ENCODE measurements around the gene MEFV. TPM values are rescaled to one million over a fixed set of nuclear protein-coding genes. Genes with fewer than 3 reads are reported as not detected.

MEFV gene
- total and polyA plus RNA-seq, 2 of the 13 experiments (the other 11 are each of a cell fraction or from before 2014, with no cell fraction given): 0.22 TPM; not detected in 1

- H3K4me3 ChIP-seq (replicated peaks in 1 of 3; ENCODE audit: insufficient read depth in 1 of 3, low read depth in 2 of 3, low read length in 3 of 3): no peak within 1 kb of the TSS
These were observed 49.0 kb upstream of the MEFV start, which contains the start of the genes TIGD7 and ZNF75A for GRCh38 chr16:3305109-3306068. TSS of gene TIGD7 (minus strand) at chr16:3305430. CDS start at chr16:3300614, 4,816 bp downstream. TSS of gene ZNF75A (plus strand) at chr16:3305497. CDS start at chr16:3308429, 2,932 bp downstream.

GRCh38 chr16:3304370-3304769 is 47.9 kb upstream of the MEFV start:
- no peaks in the 10 kb centered on the region for H3K9me3 ChIP-seq (ENCODE audit: low read length)
- H4K20me1 ChIP-seq (ENCODE audit: insufficient read depth, low read length): no peaks in the 10 kb centered on the region
- peak; percentile 3 to 6; a peak in 1 of 4 replicates for TF ChIP-seq MAFK (conservative IDR thresholded peaks at IDR 0.05 in 1 of 2, IDR thresholded peaks at IDR 0.05 in 1 of 2; ENCODE audit: low read length in 2 of 2)
- TF ChIP-seq ZNF251 (CRISPR knock-in tag; IDR thresholded peaks at IDR 0.05): no peak
- H3K36me3 ChIP-seq (replicated peaks in 1 of 2; ENCODE audit: control insufficient read depth in 1 of 2, insufficient read depth in 2 of 2, low read length in 2 of 2): peaks cover 0 to 2% of the 10 kb centered on the region in 2 experiments; a peak in 2 of 5 replicates
- in situ Hi-C loops (cut with HindIII; ENCODE audit: extremely low pct_ligation_motif_present, low pct_unique_long_range_greater_than_20kb) (no loop called here), intact Hi-C loops (cut with micrococcal nuclease; ENCODE audit: unreplicated experiment) (no loop called here)
- H3K4me1 ChIP-seq (ENCODE audit: insufficient read depth, low read length): no peaks in the 10 kb centered on the region
- ATAC-seq (no peak), FAIRE-seq (no peak), DNase-seq (ENCODE audit: low spot score) (no peak)
- H3K79me2 ChIP-seq (ENCODE audit: insufficient read depth, low read length): no peaks in the 10 kb centered on the region
- no peak overlapping the region for H3K4me3 ChIP-seq (replicated peaks in 1 of 3; ENCODE audit: insufficient read depth in 1 of 3, low read depth in 2 of 3, low read length in 3 of 3)
- WGBS (ENCODE audit: low lambda C conversion rate): 80% methylated on average over 4 of the region's 4 CpGs
- H3K27me3 ChIP-seq (ENCODE audit: control insufficient read depth in 1 of 2, insufficient read depth in 2 of 2, low read length in 2 of 2): no peaks in the 10 kb centered on the region
- POLR2A ChIA-PET: no interaction called here
- H3K4me2 ChIP-seq (ENCODE audit: low read depth, low read length): no peak overlapping the region
- no peak overlapping the region for H3K9ac ChIP-seq (ENCODE audit: insufficient read depth, low read depth, low read length)
- H3K27ac ChIP-seq (ENCODE audit: extremely low read length, insufficient read depth, low read length): no peak overlapping the region
- H2AFZ ChIP-seq (ENCODE audit: low read length): no peak overlapping the region
- CTCF ChIA-PET (ENCODE audit: low intra/inter-chr PET ratio, low total read pairs): no interaction called here
- BruUV-seq (replicated peaks): no TSS peak

More at GRCh38 chr16:3305109-3306068, 49.0 kb upstream of the MEFV start, which contains the start of the genes TIGD7 and ZNF75A:
- Histone ChIP-seq H2AFZ (ENCODE audit: low read length) (no peak within 1 kb of the TSS), H3K79me2 (ENCODE audit: insufficient read depth, low read length) (no peaks in the 10 kb centered on the region), H3K9me3 (ENCODE audit: low read length) (no peaks in the 10 kb centered on the region), H4K20me1 (ENCODE audit: insufficient read depth, low read length) (no peaks in the 10 kb centered on the region), H3K4me1 (ENCODE audit: insufficient read depth, low read length) (no peaks in the 10 kb centered on the region), H3K27me3 (ENCODE audit: control insufficient read depth in 1 of 2, insufficient read depth in 2 of 2, low read length in 2 of 2) (no peaks in the 10 kb centered on the region), H3K27ac (ENCODE audit: extremely low read length, insufficient read depth, low read length) (no peak within 1 kb of the TSS), H3K9ac (ENCODE audit: insufficient read depth, low read depth, low read length) (no peak within 1 kb of the TSS), H3K4me2 (ENCODE audit: low read depth, low read length) (no peak within 1 kb of the TSS), H3K36me3 (replicated peaks in 1 of 2; ENCODE audit: control insufficient read depth in 1 of 2, insufficient read depth in 2 of 2, low read length in 2 of 2) (no peaks in the 10 kb centered on the region)
- no TSS peak for BruUV-seq (replicated peaks)
- DNase-seq (ENCODE audit: low spot score) (no peak), FAIRE-seq (no peak), ATAC-seq (no peak; the same call in 2 of the 3 replicates)
- intact Hi-C loops (cut with micrococcal nuclease; ENCODE audit: unreplicated experiment) (no loop called here), in situ Hi-C loops (cut with HindIII; ENCODE audit: extremely low pct_ligation_motif_present, low pct_unique_long_range_greater_than_20kb) (no loop called here)
- POLR2A ChIA-PET: no interaction called here
- 93% methylated on average over 67 of the region's 103 CpGs for WGBS (ENCODE audit: low lambda C conversion rate)
- peak; percentile 77 for TF ChIP-seq AGO2 (optimal IDR thresholded peaks at IDR 0.05; ENCODE audit: low read depth, low read length)
- no peak for TF ChIP-seq CAMTA2 (CRISPR knock-in tag; IDR thresholded peaks at IDR 0.05; ENCODE audit: borderline replicate concordance)
- no peak for TF ChIP-seq PRPF4 (IDR thresholded peaks at IDR 0.05; ENCODE audit: low read depth, low read length, poor library complexity, severe bottlenecking)
- CTCF ChIA-PET (ENCODE audit: low intra/inter-chr PET ratio, low total read pairs): no interaction called here
